B cell (primary cell): ENCODE measurements around the gene SLC4A1. TPM values are rescaled to one million over a fixed set of nuclear protein-coding genes. Genes with fewer than 3 reads are reported as not detected.

Experiments
- ATAC-seq: fragments of 200-7000 bp; cut with Tn5 transposase; one replicate; pipeline ENCODE4 v1.10.0; 2021; ENCODE audit warnings: low read depth, mild to moderate bottlenecking, moderate number of reproducible peaks, moderate library complexity
- CTCF ChIA-PET: fragments of 350-600 bp; sonication (Branson Sonifier 250); formaldehyde crosslinking; loops from one replicate; lab custom pipeline; 2021; ENCODE audit warnings: antibody characterized with exemption, inconsistent platforms; lab: Charles Lee
- POLR2A ChIA-PET: fragments of 350-600 bp; sonication (Branson Sonifier 250); formaldehyde crosslinking; loops from one replicate; lab custom pipeline; 2021; ENCODE audit warnings: antibody characterized with exemption; lab: Charles Lee
- DNase-seq: peaks from one replicate; pipeline ENCODE4 v3.0.0; 2013
- H2AFZ ChIP-seq: 2 replicates; pipeline ENCODE4 v1.6.1; 2012; ENCODE audit warnings: mild to moderate bottlenecking, low read depth, low read length; ENCODE audit not compliant: insufficient read depth, poor library complexity, severe bottlenecking
- H3K27ac ChIP-seq, 2 donors: 1 replicate in 1 of 2; 2 replicates in 1 of 2; pipeline ENCODE4 v1.5.1; 2012 to 2013; ENCODE audit warnings: low read length in 2 of 2, mild to moderate bottlenecking in 2 of 2, moderate library complexity in 1 of 2
- H3K27me3 ChIP-seq, 4 experiments: fragments of 200-600 bp in 1 of 4; sonication (generic) in 1 of 4; replicated peaks in 1 of 4; 1 replicate in 2 of 4; 2 replicates in 2 of 4; pipeline versions ENCODE4 v1.6.1 to v1.7.0; 2013 to 2016; ENCODE audit warnings: low read length in 3 of 4, mild to moderate bottlenecking in 2 of 4, mixed read lengths in 1 of 4, moderate library complexity in 1 of 4; ENCODE audit not compliant: insufficient read depth in 4 of 4, control insufficient read depth in 3 of 4; ENCODE audit errors: control extremely low read depth in 1 of 4
- H3K36me3 ChIP-seq, 2 experiments: replicated peaks in 1 of 2; 1 replicate in 1 of 2; 2 replicates in 1 of 2; pipeline versions ENCODE4 v1.6.1 to v1.7.1; 2013; ENCODE audit warnings: low read length in 1 of 2; ENCODE audit not compliant: insufficient read depth in 2 of 2, control insufficient read depth in 1 of 2; ENCODE audit errors: control extremely low read depth in 1 of 2, extremely low read depth in 1 of 2
- H3K4me1 ChIP-seq, 2 donors: fragments of 200-600 bp in 1 of 2; sonication (generic) in 1 of 2; 1 replicate in 1 of 2; 2 replicates in 1 of 2; pipeline versions ENCODE4 v1.5.1 to v1.6.1; 2013 to 2017; ENCODE audit warnings: low read length in 2 of 2; ENCODE audit not compliant: control insufficient read depth in 2 of 2, insufficient read depth in 2 of 2
- H3K4me2 ChIP-seq: replicated peaks from 2 replicates; pipeline ENCODE3; 2012; ENCODE audit warnings: mild to moderate bottlenecking, low read depth, low read length; ENCODE audit not compliant: poor library complexity, severe bottlenecking
- H3K4me3 ChIP-seq, 5 experiments: fragments of 200-600 bp in 1 of 5; sonication (generic) in 1 of 5; 1 replicate in 3 of 5; 2 replicates in 2 of 5; pipeline versions ENCODE4 v1.5.1 to v1.7.0; 2011 to 2016; ENCODE audit warnings: low read length in 4 of 5, mild to moderate bottlenecking in 4 of 5, low read depth in 2 of 5, control low read depth in 1 of 5, moderate library complexity in 1 of 5; ENCODE audit not compliant: insufficient read depth in 1 of 5; ENCODE audit errors: control extremely low read depth in 1 of 5, extremely low read depth in 1 of 5
- H3K79me2 ChIP-seq: fragments of 200-600 bp; sonication (generic); one replicate; pipeline ENCODE4 v1.6.0; 2016; ENCODE audit warnings: low read length; ENCODE audit not compliant: control insufficient read depth, insufficient read depth
- H3K9ac ChIP-seq: fragments of 200-600 bp; sonication (generic); 2 replicates; pipeline ENCODE4 v1.6.1; 2017; ENCODE audit warnings: mild to moderate bottlenecking, low read length, moderate library complexity
- H3K9me3 ChIP-seq, 3 donors: one replicate each; pipeline versions ENCODE4 v1.6.1 to v1.7.1; 2013; ENCODE audit warnings: low read length in 2 of 3; ENCODE audit not compliant: control insufficient read depth in 2 of 3, insufficient read depth in 1 of 3; ENCODE audit errors: control extremely low read depth in 1 of 3
- H4K20me1 ChIP-seq: 2 replicates; pipeline ENCODE4 v1.6.0; 2012; ENCODE audit warnings: mild to moderate bottlenecking, low read length; ENCODE audit not compliant: insufficient read depth, control insufficient read depth, poor library complexity, severe bottlenecking
- H3K27ac Mint-ChIP-seq: one replicate; pipeline ENCODE4 v1.8.0; 2021; ENCODE audit warnings: mixed read lengths
- H3K27me3 Mint-ChIP-seq: one replicate; pipeline ENCODE4 v1.8.0; 2021; ENCODE audit warnings: mixed read lengths
- H3K4me1 Mint-ChIP-seq: one replicate; pipeline ENCODE4 v1.8.0; 2021; ENCODE audit warnings: mixed read lengths
- H3K4me3 Mint-ChIP-seq: one replicate; pipeline ENCODE4 v1.8.0; 2021; ENCODE audit warnings: mixed read lengths
- H3K9me3 Mint-ChIP-seq: one replicate; pipeline ENCODE4 v1.8.0; 2022; ENCODE audit warnings: mixed read lengths; ENCODE audit not compliant: insufficient read depth
- EZH2 ChIP-seq: IDR thresholded peaks from 2 replicates; pipeline ENCODE4 v1.6.1; 2012; ENCODE audit warnings: borderline replicate concordance, low read depth, mild to moderate bottlenecking, moderate library complexity, low read length; ENCODE audit not compliant: insufficient read depth, poor library complexity, severe bottlenecking
- WGBS: methylation state at CpG from one replicate; pipeline ENCODE4 v1.1.5; 2013; ENCODE audit warnings: missing lambda C conversion rate; ENCODE audit not compliant: insufficient coverage; 5-methylcytosine and 5-hydroxymethylcytosine counted together
- intact Hi-C: fragments of 100-400 bp; cut with micrococcal nuclease; formaldehyde crosslinking; loops from one replicate; pipeline ENCODE4 v1.10.0; 2022
- polyA plus RNA-seq: library from polyadenylated mRNA; depleted of rRNA; stranded (reverse); fragments of >200 nt; gene quantifications from 2 replicates; pipeline ENCODE4 v1.2.3, GENCODE V29; 2012
- total RNA-seq, 2 donors: library from RNA; stranded (reverse); fragments of 120-200 nt in 1 of 2; gene quantifications; 1 replicate in 1 of 2; 2 replicates in 1 of 2; pipeline versions ENCODE4 v1.2.3 to v1.2.4, GENCODE V29; 2013 to 2022
- TF ChIP-seq, protein P1 (sequence below): fragments of 200-600 bp; IDR thresholded peaks from one replicate; pipeline ENCODE4 v1.8.0; 2022; ENCODE audit warnings: antibody characterized with exemption, mild to moderate bottlenecking

Gene SLC4A1
- total and polyA plus RNA-seq, 2 donors (not counting 1 experiment from before 2014, with no cell fraction given), result 0.22 TPM; not detected in 1

DNA sequence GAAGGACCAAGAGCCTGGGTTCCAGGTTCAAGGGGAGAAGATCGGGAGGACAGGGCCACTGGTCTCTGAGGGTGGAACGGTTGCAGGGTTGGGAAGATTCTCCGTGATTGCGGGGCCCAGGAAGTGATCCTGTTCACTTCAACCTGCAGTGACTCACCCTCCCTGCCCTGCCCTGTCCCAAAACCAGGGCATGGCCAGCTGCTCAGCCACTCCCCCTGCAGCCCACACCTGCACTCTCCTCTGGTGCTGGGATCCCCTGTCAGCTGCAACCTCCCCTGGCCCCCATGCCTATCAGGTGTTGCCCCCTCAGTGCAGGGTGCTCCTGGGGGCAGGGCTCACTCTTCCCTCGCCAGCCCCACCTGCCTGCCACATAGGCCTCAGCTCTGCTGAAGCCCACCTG, 41.5 kb upstream of the SLC4A1 start:
- peak overlapping the region; percentile 78 for H3K4me2 ChIP-seq
- no peaks in the 10 kb centered on the region for H3K36me3 ChIP-seq
- TF ChIP-seq EZH2, result no peak
- TF ChIP-seq, protein P1, sequence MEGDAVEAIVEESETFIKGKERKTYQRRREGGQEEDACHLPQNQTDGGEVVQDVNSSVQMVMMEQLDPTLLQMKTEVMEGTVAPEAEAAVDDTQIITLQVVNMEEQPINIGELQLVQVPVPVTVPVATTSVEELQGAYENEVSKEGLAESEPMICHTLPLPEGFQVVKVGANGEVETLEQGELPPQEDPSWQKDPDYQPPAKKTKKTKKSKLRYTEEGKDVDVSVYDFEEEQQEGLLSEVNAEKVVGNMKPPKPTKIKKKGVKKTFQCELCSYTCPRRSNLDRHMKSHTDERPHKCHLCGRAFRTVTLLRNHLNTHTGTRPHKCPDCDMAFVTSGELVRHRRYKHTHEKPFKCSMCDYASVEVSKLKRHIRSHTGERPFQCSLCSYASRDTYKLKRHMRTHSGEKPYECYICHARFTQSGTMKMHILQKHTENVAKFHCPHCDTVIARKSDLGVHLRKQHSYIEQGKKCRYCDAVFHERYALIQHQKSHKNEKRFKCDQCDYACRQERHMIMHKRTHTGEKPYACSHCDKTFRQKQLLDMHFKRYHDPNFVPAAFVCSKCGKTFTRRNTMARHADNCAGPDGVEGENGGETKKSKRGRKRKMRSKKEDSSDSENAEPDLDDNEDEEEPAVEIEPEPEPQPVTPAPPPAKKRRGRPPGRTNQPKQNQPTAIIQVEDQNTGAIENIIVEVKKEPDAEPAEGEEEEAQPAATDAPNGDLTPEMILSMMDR, result no peak
- H3K79me2 ChIP-seq, result no peaks in the 10 kb centered on the region
- H3K27ac ChIP-seq, result no peak overlapping the region
- H4K20me1 ChIP-seq, result no peaks in the 10 kb centered on the region
- peak overlapping the region; percentile 44 for H3K4me3 Mint-ChIP-seq
- ATAC-seq (no peak), DNase-seq (no peak)
- 81% methylated on average over 3 of the region's 5 CpGs for WGBS
- intact Hi-C loops, result no loop called here
- peaks cover 0 to 16% (median 0%) of the 10 kb centered on the region in 3 donors for H3K9me3 ChIP-seq
- ChIA-PET CTCF (interaction anchor here (0.9 to 1.1 kb wide), 2 partner anchors 22 to 93 kb away, joined by 3 read pairs; no protein-coding TSS in a partner anchor), POLR2A (interaction anchor here (0.6 kb wide), 1 partner anchor 20 kb away, joined by 5 read pairs; no protein-coding TSS in a partner anchor)
- no peak overlapping the region for H3K9ac ChIP-seq
- peaks cover 0 to 57% (median 21%) of the 10 kb centered on the region in 4 experiments for H3K27me3 ChIP-seq
- peaks cover 48% of the 10 kb centered on the region for H3K27me3 Mint-ChIP-seq
- H3K4me1 Mint-ChIP-seq, result peaks cover 19% of the 10 kb centered on the region
- H3K4me1 ChIP-seq, result peaks cover 21 to 23% of the 10 kb centered on the region in 2 donors
- no peak overlapping the region for H3K4me3 ChIP-seq
- H3K27ac Mint-ChIP-seq, result no peak overlapping the region
- no peak overlapping the region for H2AFZ ChIP-seq
- no peaks in the 10 kb centered on the region for H3K9me3 Mint-ChIP-seq

DNA sequence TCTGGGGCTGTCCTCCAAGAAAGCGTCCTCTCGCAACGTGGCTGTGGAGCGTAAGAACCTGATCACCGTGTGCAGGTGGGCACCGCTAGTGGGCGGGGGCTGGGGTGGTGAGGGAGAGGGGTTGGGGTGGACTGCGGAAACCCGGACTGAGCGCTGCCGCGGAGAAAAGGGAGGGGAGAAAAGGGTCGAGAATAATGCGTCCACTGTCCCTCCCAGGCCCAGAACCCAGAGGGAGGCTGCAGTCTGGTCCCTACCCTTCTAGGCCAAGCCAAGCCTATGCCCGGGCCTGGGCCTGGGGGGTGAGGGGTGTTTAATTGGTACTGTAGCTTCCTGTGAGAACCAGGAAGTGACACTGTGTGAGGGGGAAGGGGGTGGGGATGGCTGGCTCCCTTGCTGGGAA, 40.9 kb upstream of the SLC4A1 start:
- Histone ChIP-seq H3K27ac (no peak overlapping the region), H2AFZ (no peak overlapping the region), H3K9ac (peak overlapping the region; percentile 26), H3K27me3 (peaks cover 0 to 51% (median 16%) of the 10 kb centered on the region in 4 experiments), H3K9me3 (peaks cover 0 to 15% (median 0%) of the 10 kb centered on the region in 3 donors), H3K36me3 (no peaks in the 10 kb centered on the region), H3K4me2 (peak overlapping the region; percentile 78), H4K20me1 (no peaks in the 10 kb centered on the region), H3K79me2 (no peaks in the 10 kb centered on the region), H3K4me3 (peak overlapping the region in 3 of 5 experiments; percentile 17 to 38 (median 20)), H3K4me1 (peaks cover 18 to 20% of the 10 kb centered on the region in 2 donors)
- ChIA-PET POLR2A (interaction anchor here (0.5 to 0.6 kb wide), 3 partner anchors 21 to 1966 kb away, joined by 4 to 5 read pairs (median 4); no protein-coding TSS in a partner anchor), CTCF (no interaction called here)
- 2% methylated on average over 11 of the region's 15 CpGs for WGBS
- Mint-ChIP-seq H3K4me1 (peaks cover 19% of the 10 kb centered on the region), H3K27ac (no peak overlapping the region), H3K4me3 (peak overlapping the region; percentile 44), H3K27me3 (peaks cover 46% of the 10 kb centered on the region), H3K9me3 (no peaks in the 10 kb centered on the region)
- ATAC-seq (no peak), DNase-seq (peak; percentile 28)
- intact Hi-C loops, result loop anchor here (1.0 kb wide), 1 partner anchor 15 kb away; the partner anchor contains the start of gene SLC25A39
- TF ChIP-seq, protein P1, result no peak
- no peak for TF ChIP-seq EZH2
